ENCODE measurements around the gene RGS17.

RGS17 gene

DNA sequence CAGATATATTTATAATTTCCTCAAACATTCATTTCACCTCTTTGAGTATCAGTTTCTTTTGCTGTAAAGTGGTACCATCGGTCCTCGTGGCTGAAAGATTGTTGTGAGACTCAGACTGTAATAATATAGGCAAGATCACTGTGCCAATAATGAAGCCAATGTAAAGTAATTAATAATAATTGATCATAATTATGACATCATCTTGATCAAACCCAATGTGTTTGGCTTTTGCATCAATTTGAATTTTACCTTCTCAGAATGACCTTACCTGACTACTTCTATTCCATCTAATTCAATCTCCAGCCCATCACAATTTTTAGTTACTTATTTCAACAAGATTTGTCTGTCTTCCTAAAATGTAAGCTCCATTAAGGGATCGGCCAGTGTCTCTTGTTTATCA, 112.7 kb downstream of the RGS17 start:
- CTCF ChIA-PET = interaction anchor here (1.1 kb wide), 1 partner anchor 8 kb away, joined by 3 read pairs; no protein-coding TSS in a partner anchor
- no peak overlapping the region for H3K4me3 ChIP-seq (ENCODE audit: low read depth, low read length)
- TF ChIP-seq, protein P1, sequence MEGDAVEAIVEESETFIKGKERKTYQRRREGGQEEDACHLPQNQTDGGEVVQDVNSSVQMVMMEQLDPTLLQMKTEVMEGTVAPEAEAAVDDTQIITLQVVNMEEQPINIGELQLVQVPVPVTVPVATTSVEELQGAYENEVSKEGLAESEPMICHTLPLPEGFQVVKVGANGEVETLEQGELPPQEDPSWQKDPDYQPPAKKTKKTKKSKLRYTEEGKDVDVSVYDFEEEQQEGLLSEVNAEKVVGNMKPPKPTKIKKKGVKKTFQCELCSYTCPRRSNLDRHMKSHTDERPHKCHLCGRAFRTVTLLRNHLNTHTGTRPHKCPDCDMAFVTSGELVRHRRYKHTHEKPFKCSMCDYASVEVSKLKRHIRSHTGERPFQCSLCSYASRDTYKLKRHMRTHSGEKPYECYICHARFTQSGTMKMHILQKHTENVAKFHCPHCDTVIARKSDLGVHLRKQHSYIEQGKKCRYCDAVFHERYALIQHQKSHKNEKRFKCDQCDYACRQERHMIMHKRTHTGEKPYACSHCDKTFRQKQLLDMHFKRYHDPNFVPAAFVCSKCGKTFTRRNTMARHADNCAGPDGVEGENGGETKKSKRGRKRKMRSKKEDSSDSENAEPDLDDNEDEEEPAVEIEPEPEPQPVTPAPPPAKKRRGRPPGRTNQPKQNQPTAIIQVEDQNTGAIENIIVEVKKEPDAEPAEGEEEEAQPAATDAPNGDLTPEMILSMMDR (IDR thresholded peaks at IDR 0.05; ENCODE audit: insufficient read depth, low read length, missing control alignments) = no peak
- POLR2A ChIA-PET = no interaction called here
- DNase-seq (ENCODE audit: low read depth, low spot score) = no peak

DNA sequence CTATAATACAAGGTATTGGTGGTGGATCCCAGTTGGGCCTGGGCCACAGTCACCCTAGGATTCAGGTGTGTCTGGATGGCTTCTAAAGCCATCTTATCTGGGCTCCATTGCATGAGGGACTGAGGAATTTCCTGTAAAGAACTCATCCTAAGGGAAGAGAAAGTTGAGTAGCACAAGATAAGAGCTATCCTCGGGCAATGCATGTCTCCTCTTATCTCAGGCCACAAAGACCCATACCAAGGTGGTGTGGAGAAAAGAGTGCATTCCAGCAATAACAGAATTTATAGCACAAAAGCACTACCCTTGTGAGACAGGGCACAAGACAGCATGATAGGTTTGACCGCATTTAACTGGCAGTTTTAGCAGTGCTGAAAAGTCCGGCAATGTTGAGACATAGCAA, 114.2 kb downstream of the RGS17 start:
- POLR2A ChIA-PET = no interaction called here
- TF ChIP-seq, protein P1 (IDR thresholded peaks at IDR 0.05; ENCODE audit: insufficient read depth, low read length, missing control alignments) = no peak
- H3K4me3 ChIP-seq (ENCODE audit: low read depth, low read length) = no peak overlapping the region
- CTCF ChIA-PET = interaction anchor here (1.1 kb wide), 1 partner anchor 8 kb away, joined by 3 read pairs; no protein-coding TSS in a partner anchor
- no peak for DNase-seq (ENCODE audit: low read depth, low spot score)

DNA sequence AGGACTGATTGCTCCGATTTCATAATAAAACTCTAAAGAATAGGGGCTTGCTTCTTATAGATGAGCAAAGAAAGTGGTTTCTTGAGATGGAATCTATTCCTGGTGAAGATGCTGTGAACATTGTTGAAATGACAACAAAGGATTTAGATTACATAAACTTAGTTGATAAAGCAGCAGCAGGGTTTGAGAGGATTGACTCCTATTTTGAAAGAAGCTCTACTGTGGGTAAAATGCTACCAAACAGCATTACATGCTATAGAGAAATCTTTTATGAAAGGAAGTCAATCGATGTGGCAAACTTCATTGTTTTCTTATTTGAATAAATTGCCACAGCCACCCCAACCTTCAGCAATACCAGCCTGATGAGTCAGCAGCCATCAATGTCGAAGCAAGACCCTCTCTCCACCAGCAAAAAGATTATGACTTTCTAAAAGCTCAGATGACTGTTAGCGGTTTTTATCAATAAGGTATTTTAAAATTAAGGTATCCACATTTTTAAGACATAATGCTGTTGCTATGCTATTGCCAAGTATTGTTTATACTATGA, 115.9 kb downstream of the RGS17 start:
- CTCF ChIA-PET = interaction anchor here (2.9 kb wide), 1 partner anchor 9 kb away, joined by 20 read pairs; no protein-coding TSS in a partner anchor
- POLR2A ChIA-PET = no interaction called here
- no peak overlapping the region for H3K4me3 ChIP-seq (ENCODE audit: low read depth, low read length)
- no peak for DNase-seq (ENCODE audit: low read depth, low spot score)
- TF ChIP-seq, protein P1 (IDR thresholded peaks at IDR 0.05; ENCODE audit: insufficient read depth, low read length, missing control alignments) = no peak

DNA sequence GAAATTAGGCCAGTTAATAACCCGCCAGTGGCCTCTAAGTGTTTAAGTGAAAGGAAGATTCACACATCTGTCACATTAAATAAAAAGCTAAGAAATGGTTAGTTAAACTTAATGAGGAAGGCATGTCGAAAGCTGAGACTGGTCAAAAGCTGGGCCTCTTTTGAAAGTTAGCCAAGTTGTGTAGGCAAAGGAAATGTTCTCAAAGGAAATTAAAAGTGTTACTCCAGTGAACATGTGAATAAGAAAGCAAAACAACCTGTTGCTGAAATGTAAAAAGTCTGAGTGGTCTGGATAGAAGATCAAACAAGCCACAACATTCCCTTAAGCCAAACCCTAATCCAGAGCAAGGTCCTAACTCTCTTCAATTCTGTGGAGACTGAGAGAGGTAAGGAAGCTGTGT, 117.6 kb downstream of the RGS17 start:
- TF ChIP-seq, protein P1 (IDR thresholded peaks at IDR 0.05; ENCODE audit: insufficient read depth, low read length, missing control alignments) = no peak
- no peak for DNase-seq (ENCODE audit: low read depth, low spot score)
- no peak overlapping the region for H3K4me3 ChIP-seq (ENCODE audit: low read depth, low read length)
- ChIA-PET CTCF (interaction anchor here (1.3 to 2.9 kb wide), 2 partner anchors 11 to 18 kb away, joined by 3 to 20 read pairs; no protein-coding TSS in a partner anchor), POLR2A (no interaction called here)

DNA sequence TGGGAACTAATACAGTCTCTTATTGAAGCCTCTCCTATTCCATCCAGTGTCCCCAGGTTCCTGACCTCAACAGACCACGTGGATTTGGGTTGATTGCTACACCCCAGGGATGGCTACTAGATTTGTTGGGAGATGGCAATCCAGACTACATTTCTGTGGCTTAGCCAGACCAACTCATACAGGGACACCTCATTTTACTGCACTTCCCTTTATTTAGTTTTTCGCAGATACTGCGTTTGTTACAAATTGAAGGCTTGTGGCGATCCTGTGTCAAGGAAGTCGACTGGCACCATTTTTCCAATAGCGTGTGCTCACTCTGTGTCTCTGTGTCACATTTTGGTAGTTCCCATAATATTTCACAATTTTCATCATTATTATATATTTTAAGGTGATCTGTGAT, 118.2 kb downstream of the RGS17 start:
- TF ChIP-seq, protein P1 (IDR thresholded peaks at IDR 0.05; ENCODE audit: insufficient read depth, low read length, missing control alignments) = no peak
- CTCF ChIA-PET = interaction anchor here (1.3 to 2.9 kb wide), 2 partner anchors 11 to 19 kb away, joined by 3 to 20 read pairs; no protein-coding TSS in a partner anchor
- no peak for DNase-seq (ENCODE audit: low read depth, low spot score)
- H3K4me3 ChIP-seq (ENCODE audit: low read depth, low read length) = no peak overlapping the region
- POLR2A ChIA-PET = no interaction called here

DNA sequence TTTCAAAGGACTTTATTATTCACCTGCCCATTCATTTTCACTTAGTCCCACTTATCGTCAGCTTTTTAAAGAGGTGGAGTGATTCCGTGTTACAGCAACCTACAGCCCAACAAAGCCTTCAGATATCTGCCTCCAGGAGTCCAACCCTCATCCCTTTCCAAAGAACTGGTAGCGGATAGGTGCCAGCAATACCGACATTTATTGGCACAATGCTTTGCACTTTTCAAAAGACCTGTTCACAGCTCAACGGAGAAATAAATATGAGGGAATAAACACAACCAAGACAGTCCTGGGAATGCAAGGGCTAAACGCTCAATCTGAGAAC, 127.8 kb downstream of the RGS17 start:
- TF ChIP-seq, protein P1 (IDR thresholded peaks at IDR 0.05; ENCODE audit: insufficient read depth, low read length, missing control alignments) = no peak
- H3K4me3 ChIP-seq (ENCODE audit: low read depth, low read length) = peak overlapping the region; percentile 87
- no peak for DNase-seq (ENCODE audit: low read depth, low spot score)
- ChIA-PET POLR2A (interaction anchor here (2.8 kb wide), 1 partner anchor 20 kb away, joined by 10 read pairs; the partner anchor contains the start of gene FBXO5), CTCF (no interaction called here)
